COLO668 (cell line): ENCODE results near the gene IRAK4.

ENCODE experiments used
- DNase-seq: peaks from one replicate; lab custom pipeline; 2025; ENCODE audit not compliant: unreplicated experiment; lab: John Stamatoyannopoulos, UW

IRAK4 gene

DNA sequence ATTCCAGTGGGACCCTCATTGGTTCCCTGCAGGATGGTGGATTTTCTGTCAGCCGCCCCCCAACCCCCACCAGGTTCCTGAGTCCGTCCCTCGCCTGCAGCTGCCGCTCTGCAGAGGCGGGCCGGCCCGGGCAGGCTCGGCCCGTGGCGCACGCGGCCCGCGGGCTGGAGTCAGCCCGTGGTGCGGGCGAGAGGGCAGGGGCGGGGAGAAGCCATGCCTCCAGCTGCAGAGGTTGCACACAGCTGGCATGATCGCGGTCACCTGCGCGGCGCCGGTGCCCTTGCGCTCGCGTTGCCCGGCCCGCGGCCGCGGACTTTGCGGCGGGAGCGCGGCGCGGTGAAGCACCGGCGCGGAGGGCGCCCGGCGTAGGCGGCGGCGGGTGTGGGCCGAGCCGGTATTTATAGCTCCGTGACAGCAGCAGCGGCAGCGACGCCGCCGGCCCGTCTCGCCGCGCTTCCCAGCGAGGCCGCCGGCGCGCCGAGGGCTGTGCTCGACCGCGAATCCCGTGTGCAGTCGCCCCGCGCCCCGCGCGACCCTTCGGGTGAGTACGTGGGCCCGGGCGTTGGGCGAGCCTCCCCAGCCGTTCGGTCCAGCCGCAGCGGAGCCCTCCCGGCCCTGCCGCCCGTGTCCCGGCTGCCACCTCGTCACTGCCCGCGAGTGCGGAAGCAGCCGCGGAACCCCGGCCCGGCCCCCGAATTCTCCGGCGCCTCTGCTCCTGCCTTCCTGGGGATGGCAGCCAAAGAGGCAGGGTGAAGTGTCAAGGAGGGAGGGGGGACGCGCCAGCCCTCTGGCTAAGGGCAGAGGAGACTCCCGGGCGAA is 77.1 kb downstream of the IRAK4 start, which contains the start of gene TMEM117:
TSS of gene TMEM117 (plus strand) at position 426 of the 819 bp plus-strand sequence.
- DNase-seq = peak; percentile 74

DNA sequence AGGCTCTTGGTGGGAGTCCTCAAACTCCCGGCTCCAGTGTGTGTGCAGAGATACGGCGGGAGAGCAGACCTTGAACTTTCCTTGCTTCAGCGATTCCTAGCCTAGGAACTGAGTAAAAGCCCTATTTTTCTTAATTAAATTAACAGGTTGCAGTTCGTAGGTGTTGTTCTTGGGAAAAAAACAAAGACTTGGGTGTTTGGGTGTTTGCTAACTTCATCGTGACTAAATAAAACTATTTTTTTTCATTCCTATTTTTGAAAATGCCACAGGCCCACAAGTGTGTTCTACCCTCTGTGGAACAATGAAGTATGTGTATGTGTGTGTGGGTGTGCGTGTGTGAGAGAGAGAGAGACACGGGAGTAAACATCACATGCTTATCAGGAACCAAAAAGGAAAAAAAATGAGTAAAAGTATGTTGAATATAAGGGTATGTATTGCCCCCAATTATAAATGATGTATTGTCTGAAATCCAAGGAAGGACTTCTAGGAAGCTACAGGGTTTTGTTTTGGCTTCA is 77.8 kb downstream of the IRAK4 start:
- peak; percentile 2 for DNase-seq
